Neural crest cell (in vitro differentiated cells): ENCODE results near the gene DLG4. TPM values are rescaled to one million over a fixed set of nuclear protein-coding genes. Genes with fewer than 3 reads are reported as not detected.
A peak's percentile ranks its signal among the peaks of the same experiment; 100 is the strongest.

Source experiments
- DNase-seq: peaks from one replicate; pipeline ENCODE4 v3.0.0; 2021; ENCODE audit warnings: low read depth, mixed read lengths, low spot score
- H3K27ac Mint-ChIP-seq: one replicate; pipeline ENCODE4 v1.8.0; 2021; ENCODE audit warnings: mild to moderate bottlenecking, mixed read lengths; ENCODE audit not compliant: unreplicated experiment
- H3K27me3 Mint-ChIP-seq: 2 replicates; pipeline ENCODE4 v1.8.0; 2021; ENCODE audit warnings: low read depth, mild to moderate bottlenecking, mixed read lengths
- H3K36me3 Mint-ChIP-seq: 2 replicates; pipeline ENCODE4 v1.8.0; 2021; ENCODE audit warnings: low read depth, mild to moderate bottlenecking, mixed read lengths
- H3K4me1 Mint-ChIP-seq: 2 replicates; pipeline ENCODE4 v1.8.0; 2021; ENCODE audit warnings: mixed read lengths
- H3K4me3 Mint-ChIP-seq: one replicate; pipeline ENCODE4 v1.8.0; 2021; ENCODE audit warnings: mild to moderate bottlenecking, mixed read lengths
- H3K9me3 Mint-ChIP-seq: 2 replicates; pipeline ENCODE4 v1.8.0; 2021; ENCODE audit warnings: mixed read lengths
- total RNA-seq: library from RNA; stranded (reverse); gene quantifications from 2 replicates; pipeline ENCODE4 v1.2.1, GENCODE V29; 2021
- TF ChIP-seq, protein P1 (sequence below): fragments of 200-600 bp; sonication (generic); conservative IDR thresholded peaks from 2 replicates; pipeline ENCODE4 v1.5.0; 2021; ENCODE audit warnings: antibody characterized with exemption, mild to moderate bottlenecking

The DLG4 gene
- total RNA-seq, 1 donor from 2014 or later, result 51.4 TPM

DNA sequence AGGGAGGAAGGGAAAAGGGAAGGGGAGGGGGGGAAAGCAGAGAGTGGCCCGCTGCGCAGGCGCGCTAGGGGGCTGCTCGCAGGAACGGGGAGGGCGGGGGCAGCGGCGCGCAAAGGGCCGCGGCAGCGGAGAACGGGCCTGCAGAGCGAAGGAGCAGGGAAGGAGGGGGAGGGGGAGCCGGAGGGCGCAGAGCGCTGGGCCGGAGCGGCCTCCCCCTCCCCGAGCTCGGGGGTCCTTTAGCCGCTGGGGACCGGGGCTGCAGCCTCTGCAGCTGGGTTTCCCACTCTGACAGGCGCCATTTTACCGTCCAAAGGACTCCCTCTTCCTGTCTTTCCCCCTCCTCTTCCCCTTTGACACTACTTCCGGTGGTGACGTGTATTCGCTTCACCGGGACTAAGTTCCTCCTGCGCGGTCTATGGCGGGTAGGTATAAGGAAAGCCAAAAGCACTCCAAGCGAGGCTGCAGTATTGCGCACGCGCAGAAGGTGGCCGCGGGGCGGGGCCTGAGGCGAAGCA is 32.1 kb upstream of the DLG4 start, which contains the start of gene CTDNEP1:
Gene CTDNEP1, minus strand, starts transcription at position 74 of the 515 bp plus-strand sequence. CDS start 438 bp downstream, outside the sequence.
- Mint-ChIP-seq H3K4me3 (peak within 1 kb of the TSS; percentile 99), H3K36me3 (peaks cover 16% of the 10 kb centered on the region), H3K9me3 (no peaks in the 10 kb centered on the region), H3K27me3 (peaks cover 5% of the 10 kb centered on the region), H3K4me1 (peaks cover 41% of the 10 kb centered on the region), H3K27ac (peak within 1 kb of the TSS; percentile 100)
- peak; percentile 100 for DNase-seq
- TF ChIP-seq, protein P1, sequence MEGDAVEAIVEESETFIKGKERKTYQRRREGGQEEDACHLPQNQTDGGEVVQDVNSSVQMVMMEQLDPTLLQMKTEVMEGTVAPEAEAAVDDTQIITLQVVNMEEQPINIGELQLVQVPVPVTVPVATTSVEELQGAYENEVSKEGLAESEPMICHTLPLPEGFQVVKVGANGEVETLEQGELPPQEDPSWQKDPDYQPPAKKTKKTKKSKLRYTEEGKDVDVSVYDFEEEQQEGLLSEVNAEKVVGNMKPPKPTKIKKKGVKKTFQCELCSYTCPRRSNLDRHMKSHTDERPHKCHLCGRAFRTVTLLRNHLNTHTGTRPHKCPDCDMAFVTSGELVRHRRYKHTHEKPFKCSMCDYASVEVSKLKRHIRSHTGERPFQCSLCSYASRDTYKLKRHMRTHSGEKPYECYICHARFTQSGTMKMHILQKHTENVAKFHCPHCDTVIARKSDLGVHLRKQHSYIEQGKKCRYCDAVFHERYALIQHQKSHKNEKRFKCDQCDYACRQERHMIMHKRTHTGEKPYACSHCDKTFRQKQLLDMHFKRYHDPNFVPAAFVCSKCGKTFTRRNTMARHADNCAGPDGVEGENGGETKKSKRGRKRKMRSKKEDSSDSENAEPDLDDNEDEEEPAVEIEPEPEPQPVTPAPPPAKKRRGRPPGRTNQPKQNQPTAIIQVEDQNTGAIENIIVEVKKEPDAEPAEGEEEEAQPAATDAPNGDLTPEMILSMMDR, result no peak

DNA sequence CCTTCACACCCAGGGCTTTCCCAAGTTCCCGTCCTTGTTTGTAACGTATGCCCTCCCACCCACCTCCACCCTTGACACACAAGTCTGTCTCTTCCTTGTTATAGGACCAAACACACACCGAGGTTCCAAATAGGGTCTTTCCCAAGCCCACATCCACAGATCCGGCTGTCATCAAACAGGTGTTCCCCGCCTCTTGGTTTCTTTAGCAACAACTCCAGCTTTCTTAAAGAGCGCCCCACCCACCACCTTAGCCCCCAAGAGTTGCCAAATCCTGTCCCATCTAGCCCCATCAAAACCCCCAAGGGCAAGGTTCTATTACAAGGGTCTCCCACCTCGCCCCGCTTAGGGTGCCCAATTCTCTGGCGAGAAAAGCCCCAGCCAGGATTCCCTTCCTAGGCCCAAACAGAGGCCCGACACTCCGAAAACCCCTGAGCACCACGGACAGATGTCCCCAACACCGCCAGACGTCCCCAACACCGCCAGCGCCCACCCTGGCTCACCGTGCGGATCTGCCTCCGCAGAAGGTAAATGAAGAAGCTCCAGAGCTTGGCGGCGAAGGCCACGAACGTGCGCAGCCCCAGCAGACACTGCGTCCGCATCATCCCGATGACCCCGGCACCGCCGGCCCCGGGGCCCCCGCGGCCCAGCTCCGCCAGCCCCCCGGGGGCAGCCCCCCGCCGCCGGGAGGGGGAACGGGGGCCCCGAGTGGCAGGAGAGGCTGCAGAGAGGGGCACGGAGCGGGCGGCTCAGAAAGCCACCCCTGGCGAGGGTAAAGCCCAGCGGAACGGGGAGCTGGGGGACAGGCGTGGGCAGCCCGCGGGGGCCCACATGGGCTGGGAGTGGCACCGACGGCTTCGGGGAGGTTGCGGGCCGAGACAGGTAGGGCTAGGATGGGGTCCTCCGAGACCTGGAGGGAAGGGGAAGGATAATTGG is 31.3 kb upstream of the DLG4 start:
- H3K4me3 Mint-ChIP-seq, result peak overlapping the region; percentile 99
- H3K27me3 Mint-ChIP-seq, result peaks cover 3% of the 10 kb centered on the region
- peaks cover 41% of the 10 kb centered on the region for H3K4me1 Mint-ChIP-seq
- DNase-seq, result no peak
- TF ChIP-seq, protein P1, result no peak
- H3K36me3 Mint-ChIP-seq, result peaks cover 18% of the 10 kb centered on the region
- H3K9me3 Mint-ChIP-seq, result no peaks in the 10 kb centered on the region
- H3K27ac Mint-ChIP-seq, result peak overlapping the region; percentile 96

DNA sequence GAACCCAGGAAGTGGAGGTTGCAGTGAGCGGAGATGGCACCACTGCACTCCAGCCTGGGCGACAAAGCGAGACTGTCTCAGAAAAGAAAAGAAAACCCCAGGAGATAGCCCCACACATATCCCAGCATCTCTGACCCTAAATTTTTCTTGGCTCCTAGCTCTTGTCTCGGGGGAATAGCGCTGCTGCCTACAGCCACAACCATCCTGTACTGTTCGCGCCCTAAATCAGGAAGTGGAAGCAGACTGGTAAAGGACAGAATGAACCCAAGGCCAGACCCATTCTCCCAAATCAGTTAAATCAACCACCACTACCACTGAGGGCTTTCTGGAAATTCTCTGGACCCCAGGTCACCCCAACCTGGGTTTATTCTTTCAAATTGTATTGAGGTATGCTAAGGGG is 30.2 kb upstream of the DLG4 start:
- H3K4me3 Mint-ChIP-seq, result peak overlapping the region; percentile 99
- peaks cover 3% of the 10 kb centered on the region for H3K27me3 Mint-ChIP-seq
- peaks cover 41% of the 10 kb centered on the region for H3K4me1 Mint-ChIP-seq
- TF ChIP-seq, protein P1, result no peak
- DNase-seq, result no peak
- peaks cover 19% of the 10 kb centered on the region for H3K36me3 Mint-ChIP-seq
- no peaks in the 10 kb centered on the region for H3K9me3 Mint-ChIP-seq
- H3K27ac Mint-ChIP-seq, result peak overlapping the region; percentile 75

DNA sequence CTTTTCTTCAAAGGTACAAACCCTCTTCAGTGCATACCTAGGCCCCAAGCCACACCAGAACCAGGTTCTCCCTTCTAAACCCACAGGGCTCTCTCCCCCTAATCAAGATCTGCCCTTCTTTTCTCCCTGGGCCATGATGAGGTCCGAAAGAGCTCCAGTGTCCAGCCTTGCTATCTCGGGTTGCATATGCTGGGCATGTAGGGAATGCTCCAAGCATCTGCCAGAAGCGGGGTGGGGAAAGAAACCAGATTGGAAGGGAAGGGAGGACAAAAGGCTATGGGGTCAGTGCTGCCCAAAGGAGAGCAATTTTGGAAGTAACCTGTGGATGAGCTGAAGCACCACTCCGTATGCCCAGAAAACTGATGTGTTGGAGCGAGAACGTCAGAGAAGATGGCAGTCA is 29.6 kb upstream of the DLG4 start:
- DNase-seq, result no peak
- H3K4me3 Mint-ChIP-seq, result peak overlapping the region; percentile 99
- no peaks in the 10 kb centered on the region for H3K9me3 Mint-ChIP-seq
- TF ChIP-seq, protein P1, result no peak
- no peak overlapping the region for H3K27ac Mint-ChIP-seq
- H3K36me3 Mint-ChIP-seq, result peaks cover 19% of the 10 kb centered on the region
- H3K4me1 Mint-ChIP-seq, result peaks cover 41% of the 10 kb centered on the region
- H3K27me3 Mint-ChIP-seq, result peaks cover 3% of the 10 kb centered on the region

DNA sequence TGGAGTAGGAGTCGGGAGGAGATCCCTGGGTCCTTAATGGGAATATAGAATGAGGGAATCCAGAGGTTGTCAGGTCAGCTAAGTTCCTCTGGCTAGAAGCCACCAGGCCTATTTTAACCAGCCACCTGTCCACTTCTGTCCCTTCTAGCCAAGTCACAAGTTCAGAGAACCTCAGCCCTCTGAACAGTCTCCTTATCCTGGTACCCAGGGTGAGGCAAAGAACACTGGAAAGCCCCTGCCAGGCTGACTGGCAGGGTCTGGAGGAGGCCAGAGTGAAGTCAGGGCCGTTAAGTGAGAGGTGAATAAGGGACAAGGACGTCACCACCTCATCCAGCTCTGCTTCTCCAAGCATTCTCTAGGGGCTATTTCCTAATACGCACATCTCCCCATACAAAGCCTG is 29.2 kb upstream of the DLG4 start:
- H3K9me3 Mint-ChIP-seq, result no peaks in the 10 kb centered on the region
- no peak overlapping the region for H3K27ac Mint-ChIP-seq
- peaks cover 3% of the 10 kb centered on the region for H3K27me3 Mint-ChIP-seq
- peaks cover 41% of the 10 kb centered on the region for H3K4me1 Mint-ChIP-seq
- H3K4me3 Mint-ChIP-seq, result peak overlapping the region; percentile 99
- DNase-seq, result no peak
- peaks cover 19% of the 10 kb centered on the region for H3K36me3 Mint-ChIP-seq
- TF ChIP-seq, protein P1, result no peak
